GM19023 (cell line): Measurements from ENCODE around the gene IL22.

ENCODE experiments used
- ATAC-seq: cut with Tn5 transposase; IDR thresholded peaks from one replicate; pipeline ENCODE4 v1.9.1; 2021; ENCODE audit warnings: mild to moderate bottlenecking, moderate library complexity; ENCODE audit not compliant: unreplicated experiment

The IL22 gene, protein sequence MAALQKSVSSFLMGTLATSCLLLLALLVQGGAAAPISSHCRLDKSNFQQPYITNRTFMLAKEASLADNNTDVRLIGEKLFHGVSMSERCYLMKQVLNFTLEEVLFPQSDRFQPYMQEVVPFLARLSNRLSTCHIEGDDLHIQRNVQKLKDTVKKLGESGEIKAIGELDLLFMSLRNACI

DNA sequence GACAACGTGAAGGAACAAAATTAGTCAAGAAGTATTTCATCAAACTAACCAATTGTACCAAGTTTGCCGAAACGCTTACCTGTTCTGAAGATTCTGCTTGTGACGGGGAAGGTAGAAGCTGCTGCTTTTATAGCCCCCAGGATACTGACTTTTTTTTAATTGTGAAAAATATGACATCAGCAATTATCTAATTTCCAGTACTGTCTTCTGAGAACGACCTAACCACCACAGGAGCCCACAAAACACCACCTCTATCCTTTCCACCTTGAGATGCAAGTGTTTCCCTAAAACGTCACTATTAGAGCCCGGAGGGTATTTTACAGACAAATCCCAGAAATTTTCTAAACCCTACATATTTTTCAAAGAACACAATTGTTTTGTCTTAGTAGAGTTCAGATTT lies at the start of gene IL22:
TSS of gene IL22 (minus strand) at position 101 of the 400 bp plus-strand sequence. CDS start 156 bp downstream, outside the sequence.
- ATAC-seq = no peak

DNA sequence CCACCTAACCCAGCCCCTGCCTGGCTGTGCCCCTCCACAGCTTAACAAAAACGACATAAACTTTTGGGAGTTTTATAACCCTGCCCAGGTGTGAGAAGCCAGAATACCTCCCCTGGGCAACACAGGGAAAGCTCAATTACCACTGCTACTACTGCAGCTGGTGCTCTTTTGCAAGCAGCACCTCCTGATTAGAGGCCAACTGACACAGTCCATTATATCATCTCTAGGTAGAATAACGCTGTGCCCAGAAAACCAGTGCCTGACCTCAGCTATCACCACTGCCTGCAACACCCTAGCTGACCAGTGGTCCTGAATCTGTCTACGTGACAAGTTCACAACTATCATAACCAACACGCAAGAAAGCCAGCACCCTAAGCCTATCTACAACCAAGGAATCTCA lies 44.5 kb upstream of the IL22 start:
- ATAC-seq = no peak

- ATAC-seq = no peak
Observed at GRCh38 chr12:68294251-68294650, 40.8 kb upstream of the IL22 start.

DNA sequence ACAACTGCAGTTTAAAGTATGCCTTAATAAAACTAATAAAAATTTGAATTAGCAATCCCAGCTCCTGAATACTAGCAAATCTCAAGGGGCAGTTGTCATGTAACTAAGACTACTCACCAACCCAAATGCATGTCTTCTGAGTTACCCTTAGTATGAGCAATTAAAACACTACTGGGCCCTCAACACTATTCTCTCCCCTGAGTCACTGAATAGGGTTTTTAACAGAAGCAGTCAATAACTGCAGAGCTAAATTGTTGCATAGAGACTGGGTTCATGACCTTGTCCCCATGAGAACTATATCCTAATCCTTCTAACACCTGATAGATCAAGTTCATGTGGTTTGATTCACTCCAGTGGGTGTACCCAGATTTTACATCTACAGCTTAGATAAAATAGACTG lies 39.9 kb upstream of the IL22 start:
- ATAC-seq = no peak

DNA sequence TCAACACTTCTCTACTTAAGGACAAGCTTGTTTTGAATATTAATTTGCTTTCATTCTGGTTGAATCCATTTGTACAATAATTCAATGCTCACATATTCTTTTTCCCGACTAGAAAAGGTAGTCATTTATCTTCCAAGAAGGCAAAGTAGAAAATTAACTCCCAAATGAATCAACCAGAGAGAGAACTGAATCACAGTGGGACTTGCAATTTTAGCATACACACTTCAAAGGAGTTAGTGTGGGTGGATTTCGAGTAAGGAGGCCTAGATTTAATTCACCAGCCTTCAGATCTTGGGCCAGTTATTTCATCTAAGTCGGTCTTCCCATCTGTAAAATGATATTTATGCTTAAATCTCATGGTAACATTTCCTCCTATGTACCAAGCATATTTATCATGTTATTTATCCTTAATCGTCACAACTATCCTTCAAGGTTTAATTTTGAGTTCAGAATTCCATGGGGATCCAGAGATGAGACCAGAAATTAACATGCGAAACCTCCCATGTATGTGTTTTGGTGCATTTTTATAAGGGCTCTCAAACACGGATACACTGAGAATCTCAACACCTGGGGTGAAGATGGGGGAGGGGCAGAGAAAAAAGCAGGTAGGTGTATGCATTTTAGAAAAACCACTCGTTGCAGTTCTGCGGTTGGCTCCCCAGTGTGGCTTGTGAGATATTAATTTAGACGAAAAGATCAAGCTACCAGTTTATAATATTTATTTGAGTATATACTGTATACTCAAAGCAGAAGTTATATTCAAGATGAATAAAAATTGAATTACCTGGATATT lies 38.9 kb upstream of the IL22 start:
- no peak for ATAC-seq

- no peak for ATAC-seq
Observed at GRCh38 chr12:68291396-68292036, 38.1 kb upstream of the IL22 start.

- ATAC-seq = peak; percentile 98
Observed at GRCh38 chr12:68290126-68290525, 36.7 kb upstream of the IL22 start.

DNA sequence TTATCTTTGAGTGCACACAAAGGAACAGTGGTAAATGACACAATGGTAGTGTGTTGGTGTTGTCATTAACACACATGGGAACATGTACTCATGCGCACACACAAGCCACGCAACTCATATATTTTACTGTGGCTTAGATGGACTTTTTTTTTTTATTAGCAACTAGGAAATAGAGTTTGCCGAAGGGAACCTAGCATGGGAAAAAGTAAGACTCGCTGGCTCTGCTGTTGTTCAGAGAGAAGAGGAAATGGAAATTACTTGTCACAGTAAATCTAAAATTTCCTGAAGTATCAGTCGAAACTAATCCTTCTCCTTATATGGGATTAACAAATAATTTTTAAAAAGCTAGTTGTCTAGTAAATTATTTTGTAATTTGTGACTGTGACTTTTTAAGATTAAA lies 33.7 kb upstream of the IL22 start:
- no peak for ATAC-seq

DNA sequence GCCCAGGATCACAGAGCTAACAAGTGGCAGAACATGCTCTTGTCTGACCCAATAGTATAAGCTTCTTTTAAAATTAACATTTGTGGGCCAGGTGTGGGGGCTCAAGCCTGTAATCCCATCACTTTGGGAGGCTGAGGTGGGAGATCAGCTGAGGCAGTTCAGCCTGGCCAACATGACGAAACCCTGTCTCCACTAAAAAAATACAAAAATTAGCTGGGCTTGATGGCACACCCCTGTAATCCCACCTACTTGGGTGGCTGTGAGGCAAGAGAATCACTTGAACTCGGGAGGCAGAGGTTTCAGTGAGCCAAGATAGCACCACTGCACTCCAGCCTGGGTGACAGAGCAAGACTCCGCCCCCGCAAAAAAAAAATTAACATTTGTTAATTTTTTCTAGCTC lies 33.0 kb upstream of the IL22 start:
- no peak for ATAC-seq

- ATAC-seq = no peak
Observed at GRCh38 chr12:68285541-68285940, 32.1 kb upstream of the IL22 start.

DNA sequence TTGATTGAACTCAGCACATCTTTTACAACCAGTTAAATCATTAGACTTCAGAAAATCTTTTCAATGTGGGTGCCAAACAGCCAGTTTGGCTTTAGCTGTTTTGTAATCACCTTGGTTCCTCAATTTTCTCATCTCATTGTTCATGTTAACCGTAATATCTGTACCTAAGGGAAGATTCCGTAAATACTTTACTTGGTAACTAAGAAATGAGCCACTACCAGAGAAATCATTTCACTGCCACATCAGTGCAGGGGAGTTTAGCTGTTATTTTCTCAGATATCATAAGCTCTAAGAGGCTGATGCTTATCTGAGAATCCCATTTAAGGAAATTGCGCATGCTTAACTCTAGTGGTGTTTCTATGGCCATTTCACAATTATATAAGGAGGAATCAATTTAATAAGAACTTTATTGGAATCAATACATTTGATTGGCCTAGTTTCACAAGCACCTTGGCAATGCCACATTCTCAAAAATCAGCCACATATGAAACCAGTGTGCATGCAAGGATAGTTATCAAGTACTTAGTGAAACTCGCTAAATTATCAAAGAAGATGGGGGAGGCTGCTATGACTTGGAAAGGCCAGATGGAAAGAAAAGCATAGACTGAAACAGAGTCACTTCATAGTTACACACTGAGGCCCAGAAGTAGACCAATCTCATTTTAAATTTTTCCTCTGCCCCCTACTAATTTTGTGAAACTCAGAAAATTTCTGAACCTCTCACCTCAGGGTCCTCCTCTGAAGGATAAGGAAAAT lies 28.1 kb upstream of the IL22 start:
- no peak for ATAC-seq

DNA sequence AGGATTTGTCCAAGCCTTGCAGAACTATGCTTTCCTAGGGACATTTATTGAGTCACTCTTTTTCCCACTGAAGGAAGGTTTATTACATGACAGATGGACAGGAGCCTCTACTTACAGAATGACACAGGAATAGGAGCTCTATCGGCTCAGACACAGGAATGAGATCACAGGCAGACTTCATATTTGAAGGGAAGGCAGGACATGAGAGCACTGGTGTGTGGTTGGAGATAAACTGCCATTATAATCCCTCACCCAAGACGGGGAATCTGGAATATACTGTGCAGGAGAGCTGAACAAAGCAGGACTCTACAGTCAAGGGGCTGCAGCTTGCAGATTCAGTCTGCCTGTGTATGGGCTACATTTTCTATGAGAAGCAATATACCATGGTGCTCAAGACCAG lies 26.8 kb upstream of the IL22 start:
- no peak for ATAC-seq

DNA sequence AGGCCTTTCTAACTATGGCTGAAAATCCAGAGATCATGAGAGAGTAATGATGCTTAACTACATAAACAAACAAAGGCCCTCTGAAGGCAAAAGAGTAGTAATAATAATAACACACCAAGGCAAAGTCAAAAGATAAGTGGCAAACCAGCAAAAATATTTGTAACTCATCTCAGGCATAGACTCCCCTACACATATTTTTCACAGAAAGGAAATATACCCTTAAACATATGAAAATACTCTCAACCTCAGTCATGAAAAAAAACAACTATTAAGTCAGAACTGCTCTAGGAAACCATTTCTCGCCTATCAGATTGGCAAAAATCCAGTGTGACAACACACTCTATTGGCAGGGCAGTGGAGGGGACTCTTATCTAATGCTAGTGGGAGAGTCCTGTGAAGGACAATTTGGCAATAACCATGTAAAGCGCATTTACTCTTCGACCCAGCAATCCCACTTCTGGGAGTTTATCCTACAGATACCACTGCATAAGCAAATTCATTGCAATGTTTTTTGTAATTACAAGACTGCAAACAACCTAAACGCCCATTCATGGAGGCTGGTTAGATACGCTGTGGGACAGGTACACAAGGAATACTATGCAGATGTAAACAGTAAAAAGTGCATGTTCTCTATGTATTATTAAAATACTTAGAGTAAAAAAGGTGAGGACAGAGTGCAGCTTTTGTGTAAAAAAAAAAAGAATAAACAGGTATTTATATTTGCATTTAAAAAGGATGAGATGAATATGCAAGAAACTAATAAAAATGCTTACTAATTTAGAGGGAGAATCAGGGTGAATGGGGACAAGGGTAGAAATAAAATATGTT lies 26.0 kb upstream of the IL22 start:
- ATAC-seq = no peak

DNA sequence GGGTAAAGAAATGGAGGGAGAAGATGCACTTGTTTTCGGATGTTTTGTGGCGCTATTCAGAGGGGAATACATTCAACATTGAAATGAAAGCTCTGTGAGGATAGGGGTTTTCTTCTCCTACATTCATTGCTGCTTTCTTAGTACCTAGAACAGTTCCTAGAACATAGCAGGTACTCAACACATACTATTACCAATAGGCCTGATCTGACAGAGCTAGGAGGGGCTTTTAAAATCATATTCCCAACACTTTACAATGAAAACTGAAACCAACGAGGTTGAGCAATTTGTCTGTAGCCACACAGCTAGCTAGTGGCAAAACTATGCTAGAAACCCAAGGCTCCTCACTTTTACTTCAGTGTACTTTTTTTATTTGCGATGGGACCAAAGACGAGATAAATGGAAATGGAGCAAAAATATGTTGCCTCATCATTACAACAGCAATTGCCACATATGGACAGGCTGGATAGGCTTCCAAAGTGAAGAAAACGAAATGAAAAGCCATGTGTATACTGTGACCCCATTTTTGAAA lies 23.1 kb upstream of the IL22 start:
- ATAC-seq = no peak

DNA sequence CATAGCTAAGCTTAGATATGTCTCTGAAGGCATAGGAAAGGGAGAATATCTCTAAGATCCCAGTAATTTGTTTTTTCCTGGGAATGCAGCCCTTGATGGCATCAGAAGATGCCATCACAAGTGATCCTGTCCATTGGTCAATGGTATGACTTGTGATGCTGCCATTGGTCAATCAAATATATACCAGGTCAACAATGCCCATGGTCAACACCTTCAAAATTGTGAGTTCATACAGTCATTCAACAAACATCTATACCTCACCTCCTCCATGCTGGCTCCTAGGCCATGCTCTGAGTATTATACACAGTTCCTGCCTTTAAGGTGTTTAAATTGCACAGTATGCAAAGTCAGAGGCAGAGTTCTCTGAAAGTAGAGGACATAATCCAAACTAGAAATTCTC lies 19.3 kb upstream of the IL22 start:
- ATAC-seq = no peak

DNA sequence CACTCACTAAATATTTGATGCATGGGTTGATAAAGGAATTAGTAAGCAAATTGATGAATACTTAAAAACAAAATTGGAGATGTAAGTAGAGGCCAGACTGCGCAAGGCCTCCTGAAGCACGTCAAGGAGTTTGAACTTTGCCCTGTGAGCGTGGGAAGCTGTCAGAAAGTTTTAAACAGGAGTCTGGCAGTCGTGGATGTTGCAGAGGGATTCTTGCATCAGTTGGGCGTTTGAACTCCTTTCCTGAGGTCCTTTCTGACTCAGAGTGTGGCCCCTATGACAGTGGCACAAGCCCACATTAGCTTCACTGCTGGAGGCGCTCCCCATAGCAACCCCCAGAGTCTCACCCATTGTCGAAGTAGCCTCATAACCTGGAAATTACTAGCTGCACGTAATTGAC lies 17.9 kb upstream of the IL22 start:
- ATAC-seq = no peak

DNA sequence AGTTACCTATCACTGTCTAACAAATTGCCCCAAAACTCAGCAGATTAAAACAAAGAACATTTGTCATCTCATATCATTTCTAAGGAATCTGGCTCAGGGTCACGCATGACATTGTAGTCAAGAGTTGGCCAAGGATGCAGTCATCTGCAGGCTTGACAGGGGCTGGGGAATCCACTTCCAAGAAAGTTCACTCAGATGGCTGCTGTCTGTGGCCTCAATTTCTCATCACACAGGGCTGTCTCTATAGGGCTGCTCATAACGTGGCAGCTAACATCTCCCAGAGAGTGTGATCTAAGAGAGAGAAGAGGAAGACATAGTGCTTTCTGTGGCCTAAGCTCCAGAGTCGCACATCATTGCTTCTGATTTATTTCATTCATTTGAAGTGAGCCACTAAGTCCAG lies 17.0 kb upstream of the IL22 start:
- ATAC-seq = no peak

GRCh38 chr12:68269779-68270178 lies 16.4 kb upstream of the IL22 start:
- ATAC-seq = no peak

DNA sequence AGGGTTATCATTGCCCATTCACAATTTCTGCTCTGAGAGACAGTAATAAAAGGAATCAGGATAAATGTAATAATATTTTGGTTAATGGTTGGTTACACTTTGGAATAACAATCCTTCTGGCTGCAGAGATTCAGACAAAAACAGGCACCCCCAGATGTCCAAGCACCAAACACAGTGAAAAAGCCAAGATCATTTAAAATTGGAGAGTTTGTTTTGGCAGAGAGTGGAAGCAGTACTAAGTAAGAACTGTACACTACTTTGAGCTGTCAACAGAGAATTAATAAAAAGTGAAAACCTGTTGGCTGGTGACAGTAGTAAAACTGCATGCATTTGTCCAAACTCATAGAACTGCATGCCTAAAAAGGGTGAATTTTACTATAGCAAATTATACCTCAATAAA lies 15.6 kb upstream of the IL22 start:
- ATAC-seq = no peak

GRCh38 chr12:68267892-68268396 lies 14.5 kb upstream of the IL22 start:
- no peak for ATAC-seq
